Vagina (tissue), 2 donors: ENCODE measurements around the gene SCRN1.

Source experiments
- CTCF ChIP-seq, 3 experiments: fragments of 450-650 bp in 2 of 3; fragments of 200-600 bp in 1 of 3; sonication (generic) in 1 of 3; IDR thresholded peaks; one replicate each; pipeline ENCODE4 v1.5.1; 2017 to 2019; ENCODE audit warnings: antibody characterized with exemption in 3 of 3, mild to moderate bottlenecking in 2 of 3, moderate library complexity in 2 of 3
- POLR2AphosphoS5 ChIP-seq, 2 donors: sonication (generic); formaldehyde crosslinking; IDR thresholded peaks; one replicate each; pipeline ENCODE4 v1.9.0; 2017; ENCODE audit warnings: antibody characterized with exemption in 2 of 2, mild to moderate bottlenecking in 2 of 2, low read depth in 1 of 2; ENCODE audit not compliant: insufficient read depth in 1 of 2

- TF ChIP-seq CTCF (IDR thresholded peaks at IDR 0.05) (no peak), POLR2AphosphoS5 (IDR thresholded peaks at IDR 0.05; ENCODE audit: insufficient read depth in 1 of 2, low read depth in 1 of 2) (no peak)
Observed at GRCh38 chr7:29890251-29890650, 99.3 kb downstream of the SCRN1 start.
